OCI-LY1 (cell line): ENCODE measurements around the gene TEX53.
A peak's percentile ranks its signal among the peaks of the same experiment; 100 is the strongest.

Source experiments
- H2AFZ ChIP-seq: fragments of 200-600 bp; sonication (generic), shearing (Covaris generic); 2 replicates; pipeline ENCODE4 v1.6.0; 2014; ENCODE audit warnings: antibody characterized with exemption, mild to moderate bottlenecking, low read length
- H3F3A ChIP-seq: fragments of 200-600 bp; sonication (generic), shearing (Covaris generic); 2 replicates; pipeline ENCODE4 v1.6.0; 2014; ENCODE audit warnings: mild to moderate bottlenecking, antibody characterized with exemption, low read length, moderate library complexity; ENCODE audit not compliant: insufficient read depth
- H3K27ac ChIP-seq: fragments of 200-600 bp; sonication (generic); 2 replicates; pipeline ENCODE4 v1.5.1; 2014; ENCODE audit warnings: low read length, mixed run types, mild to moderate bottlenecking, low read depth; ENCODE audit not compliant: poor library complexity, severe bottlenecking
- H3K27me3 ChIP-seq: fragments of 200-600 bp; sonication (generic); 2 replicates; pipeline ENCODE4 v1.6.0; 2014; ENCODE audit warnings: antibody characterized with exemption, mild to moderate bottlenecking, low read length, moderate library complexity; ENCODE audit not compliant: insufficient read depth
- H3K36me3 ChIP-seq: fragments of 200-600 bp; sonication (generic); 2 replicates; pipeline ENCODE4 v1.6.1; 2014; ENCODE audit warnings: mild to moderate bottlenecking, antibody characterized with exemption, low read length, moderate library complexity, mixed read lengths; ENCODE audit not compliant: insufficient read depth
- H3K4me1 ChIP-seq: fragments of 200-600 bp; sonication (generic); 2 replicates; pipeline ENCODE4 v1.5.1; 2014; ENCODE audit warnings: mild to moderate bottlenecking, low read length, moderate library complexity; ENCODE audit not compliant: insufficient read depth, severe bottlenecking
- H3K4me2 ChIP-seq: fragments of 200-600 bp; sonication (generic), shearing (Covaris generic); 2 replicates; pipeline ENCODE4 v1.6.1; 2014; ENCODE audit warnings: low read length
- H3K4me3 ChIP-seq: fragments of 200-600 bp; sonication (generic); 2 replicates; pipeline ENCODE4 v1.5.1; 2014; ENCODE audit warnings: low read length, low read depth, mild to moderate bottlenecking, mixed read lengths; ENCODE audit not compliant: poor library complexity, severe bottlenecking
- H3K79me2 ChIP-seq: fragments of 200-600 bp; shearing (Covaris generic); 2 replicates; pipeline ENCODE4 v1.6.1; 2016; ENCODE audit warnings: mixed run types, low read length, mixed read lengths; ENCODE audit not compliant: insufficient read depth
- H3K9ac ChIP-seq: fragments of 200-600 bp; sonication (generic), shearing (Covaris generic); 2 replicates; pipeline ENCODE4 v1.6.1; 2014; ENCODE audit warnings: mild to moderate bottlenecking, low read length, mixed read lengths
- H3K9me2 ChIP-seq: fragments of 200-600 bp; sonication (generic), shearing (Covaris generic); 2 replicates; pipeline ENCODE4 v1.6.1; 2014; ENCODE audit warnings: low read depth, mild to moderate bottlenecking, low read length, mixed read lengths
- H3K9me3 ChIP-seq: fragments of 200-600 bp; shearing (Covaris generic); 2 replicates; pipeline ENCODE4 v1.6.1; 2014; ENCODE audit warnings: low read length, mixed read lengths
- H4K20me1 ChIP-seq: fragments of 200-600 bp; sonication (generic), shearing (Covaris generic); 2 replicates; pipeline ENCODE4 v1.6.0; 2016; ENCODE audit warnings: mild to moderate bottlenecking, low read length; ENCODE audit not compliant: insufficient read depth
- EZH2 ChIP-seq: fragments of 200-600 bp; sonication (generic), shearing (Covaris generic); IDR thresholded peaks from 2 replicates; pipeline ENCODE4 v1.8.0; 2017; ENCODE audit warnings: borderline replicate concordance, mixed run types, mild to moderate bottlenecking, antibody characterized with exemption, low read length, moderate library complexity, mixed read lengths
- TF ChIP-seq, protein P1 (sequence below): fragments of 200-600 bp; sonication (generic), shearing (Covaris generic); IDR thresholded peaks from 2 replicates; pipeline ENCODE4 v1.5.1; 2017; ENCODE audit warnings: mild to moderate bottlenecking, antibody characterized with exemption, low read length, moderate library complexity, mixed read lengths

The TEX53 gene

DNA sequence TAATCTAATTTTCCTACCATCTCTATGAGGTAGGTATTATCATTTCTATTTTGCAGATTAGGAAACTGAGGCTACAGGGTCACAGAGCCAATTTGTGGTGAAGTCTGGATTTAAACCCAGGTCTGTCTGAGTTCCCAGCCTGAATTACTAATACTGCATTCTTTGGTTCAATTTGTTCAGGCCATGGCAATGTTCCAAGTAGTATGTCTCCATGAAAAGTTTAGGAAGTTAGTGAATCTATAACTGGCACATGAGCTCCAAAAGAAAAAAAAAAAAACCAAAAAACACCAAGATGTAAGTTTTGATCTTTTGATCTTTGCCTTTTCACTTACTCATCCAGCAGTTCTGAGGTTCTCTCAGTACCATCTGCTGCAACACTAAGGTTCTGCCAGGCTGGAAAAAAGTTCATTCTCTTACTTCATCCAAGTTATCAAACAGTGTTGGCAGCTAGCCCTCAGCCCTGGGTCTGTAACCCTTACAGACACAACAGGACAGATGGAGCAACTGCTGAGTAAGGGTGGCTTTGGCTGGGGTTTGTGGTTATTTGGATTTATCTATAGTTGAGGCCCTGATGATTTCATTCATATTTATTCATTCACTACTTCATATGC lies 50.9 kb downstream of the TEX53 start:
- H3K4me2 ChIP-seq, result peak overlapping the region; percentile 50
- no peak for TF ChIP-seq EZH2
- TF ChIP-seq, protein P1, sequence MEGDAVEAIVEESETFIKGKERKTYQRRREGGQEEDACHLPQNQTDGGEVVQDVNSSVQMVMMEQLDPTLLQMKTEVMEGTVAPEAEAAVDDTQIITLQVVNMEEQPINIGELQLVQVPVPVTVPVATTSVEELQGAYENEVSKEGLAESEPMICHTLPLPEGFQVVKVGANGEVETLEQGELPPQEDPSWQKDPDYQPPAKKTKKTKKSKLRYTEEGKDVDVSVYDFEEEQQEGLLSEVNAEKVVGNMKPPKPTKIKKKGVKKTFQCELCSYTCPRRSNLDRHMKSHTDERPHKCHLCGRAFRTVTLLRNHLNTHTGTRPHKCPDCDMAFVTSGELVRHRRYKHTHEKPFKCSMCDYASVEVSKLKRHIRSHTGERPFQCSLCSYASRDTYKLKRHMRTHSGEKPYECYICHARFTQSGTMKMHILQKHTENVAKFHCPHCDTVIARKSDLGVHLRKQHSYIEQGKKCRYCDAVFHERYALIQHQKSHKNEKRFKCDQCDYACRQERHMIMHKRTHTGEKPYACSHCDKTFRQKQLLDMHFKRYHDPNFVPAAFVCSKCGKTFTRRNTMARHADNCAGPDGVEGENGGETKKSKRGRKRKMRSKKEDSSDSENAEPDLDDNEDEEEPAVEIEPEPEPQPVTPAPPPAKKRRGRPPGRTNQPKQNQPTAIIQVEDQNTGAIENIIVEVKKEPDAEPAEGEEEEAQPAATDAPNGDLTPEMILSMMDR, result no peak
- no peak overlapping the region for H3K4me3 ChIP-seq
- no peaks in the 10 kb centered on the region for H4K20me1 ChIP-seq
- H3K79me2 ChIP-seq, result peaks cover 9% of the 10 kb centered on the region
- peaks cover 71% of the 10 kb centered on the region for H3K4me1 ChIP-seq
- no peak overlapping the region for H2AFZ ChIP-seq
- peaks cover 17% of the 10 kb centered on the region for H3K36me3 ChIP-seq
- peak overlapping the region; percentile 63; the same call in 1 of the 2 replicates for H3K9ac ChIP-seq
- H3K9me2 ChIP-seq, result no peaks in the 10 kb centered on the region
- H3K27ac ChIP-seq, result peak overlapping the region; percentile 100
- H3K9me3 ChIP-seq, result no peaks in the 10 kb centered on the region
- H3F3A ChIP-seq, result peaks cover 23% of the 10 kb centered on the region
- no peaks in the 10 kb centered on the region for H3K27me3 ChIP-seq
